ENCODE results near the gene LIN9. TPM values are rescaled to one million over a fixed set of nuclear protein-coding genes. Genes with fewer than 3 reads are reported as not detected.

Gene LIN9
- total RNA-seq, 1 donor from 2014 or later = 0.43 TPM

DNA sequence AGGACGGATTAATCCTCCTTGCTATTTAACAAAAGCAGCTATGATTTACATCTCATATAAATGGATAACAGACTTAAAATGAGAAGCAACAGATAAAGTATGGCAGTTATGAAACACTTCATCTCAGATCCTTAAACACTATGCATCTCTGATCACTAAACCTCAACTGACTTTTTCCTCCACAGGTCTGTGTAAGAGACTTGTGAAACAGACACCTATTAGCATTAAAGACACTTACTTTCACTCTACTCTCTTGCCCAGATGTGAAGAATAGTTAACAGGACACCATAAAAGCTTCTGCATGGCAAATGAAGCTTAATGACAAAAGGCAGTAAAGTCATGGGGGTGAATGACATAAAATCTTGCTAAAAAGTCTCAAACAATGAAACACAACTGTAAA is 6.2 kb downstream of the LIN9 start:
- Histone ChIP-seq H3K4me1 (no peaks in the 10 kb centered on the region), H3K4me3 (no peak overlapping the region), H3K36me3 (no peaks in the 10 kb centered on the region), H3K9me3 (no peaks in the 10 kb centered on the region), H3K27me3 (no peaks in the 10 kb centered on the region), H3K27ac (no peak overlapping the region)
- intact Hi-C loops (cut with DNase I) = no loop called here
- TF ChIP-seq, protein P1, sequence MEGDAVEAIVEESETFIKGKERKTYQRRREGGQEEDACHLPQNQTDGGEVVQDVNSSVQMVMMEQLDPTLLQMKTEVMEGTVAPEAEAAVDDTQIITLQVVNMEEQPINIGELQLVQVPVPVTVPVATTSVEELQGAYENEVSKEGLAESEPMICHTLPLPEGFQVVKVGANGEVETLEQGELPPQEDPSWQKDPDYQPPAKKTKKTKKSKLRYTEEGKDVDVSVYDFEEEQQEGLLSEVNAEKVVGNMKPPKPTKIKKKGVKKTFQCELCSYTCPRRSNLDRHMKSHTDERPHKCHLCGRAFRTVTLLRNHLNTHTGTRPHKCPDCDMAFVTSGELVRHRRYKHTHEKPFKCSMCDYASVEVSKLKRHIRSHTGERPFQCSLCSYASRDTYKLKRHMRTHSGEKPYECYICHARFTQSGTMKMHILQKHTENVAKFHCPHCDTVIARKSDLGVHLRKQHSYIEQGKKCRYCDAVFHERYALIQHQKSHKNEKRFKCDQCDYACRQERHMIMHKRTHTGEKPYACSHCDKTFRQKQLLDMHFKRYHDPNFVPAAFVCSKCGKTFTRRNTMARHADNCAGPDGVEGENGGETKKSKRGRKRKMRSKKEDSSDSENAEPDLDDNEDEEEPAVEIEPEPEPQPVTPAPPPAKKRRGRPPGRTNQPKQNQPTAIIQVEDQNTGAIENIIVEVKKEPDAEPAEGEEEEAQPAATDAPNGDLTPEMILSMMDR (IDR thresholded peaks at IDR 0.05) = no peak
- DNase-seq (ENCODE audit: low spot score in 2 of 2) = no peak

DNA sequence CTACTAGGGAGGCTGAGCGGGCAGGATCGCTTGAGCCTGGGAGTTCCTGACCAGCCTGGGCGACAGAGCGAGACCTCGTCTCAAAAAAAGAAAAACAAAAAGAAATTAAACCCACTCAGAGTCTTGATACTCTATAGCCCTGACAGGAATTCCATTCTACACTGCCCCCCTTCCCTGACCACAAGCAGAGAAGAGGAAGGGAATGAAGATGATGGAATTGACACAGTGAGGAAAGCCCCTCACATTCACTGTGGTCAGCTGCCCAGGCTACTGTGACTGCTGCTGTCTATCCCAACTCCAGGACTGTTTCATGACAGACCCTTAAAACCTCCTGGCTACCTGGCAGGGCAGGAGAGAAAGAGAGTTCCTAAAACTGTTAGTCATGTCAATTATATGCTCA is 12.1 kb downstream of the LIN9 start:
- Histone ChIP-seq H3K9me3 (no peaks in the 10 kb centered on the region), H3K27me3 (no peaks in the 10 kb centered on the region), H3K27ac (no peak overlapping the region), H3K36me3 (no peaks in the 10 kb centered on the region), H3K4me3 (no peak overlapping the region), H3K4me1 (no peaks in the 10 kb centered on the region)
- intact Hi-C loops (cut with DNase I) = no loop called here
- no peak for DNase-seq (ENCODE audit: low spot score in 2 of 2)
- TF ChIP-seq, protein P1 (IDR thresholded peaks at IDR 0.05) = no peak

DNA sequence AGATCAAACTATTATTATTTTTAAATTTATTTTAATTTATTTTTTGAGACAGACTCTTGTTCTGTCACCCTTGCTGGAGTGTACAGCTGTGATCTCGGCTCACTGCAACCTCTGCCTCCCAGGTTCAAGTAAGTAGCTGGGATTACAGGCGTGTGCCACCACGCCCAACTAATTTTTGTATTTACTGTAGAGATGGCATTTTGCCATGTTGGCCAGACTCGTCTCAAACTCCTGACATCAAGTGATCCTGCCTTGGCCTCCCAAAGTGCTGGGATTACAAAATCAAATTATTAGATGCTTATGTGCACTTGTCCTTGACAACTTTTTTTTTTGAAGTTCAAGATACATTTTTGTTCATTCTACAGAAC is 15.4 kb downstream of the LIN9 start:
- intact Hi-C loops (cut with DNase I) = no loop called here
- no peaks in the 10 kb centered on the region for H3K27me3 ChIP-seq
- no peak overlapping the region for H3K27ac ChIP-seq
- H3K36me3 ChIP-seq = no peaks in the 10 kb centered on the region
- H3K4me3 ChIP-seq = no peak overlapping the region
- no peaks in the 10 kb centered on the region for H3K4me1 ChIP-seq
- no peaks in the 10 kb centered on the region for H3K9me3 ChIP-seq
- TF ChIP-seq, protein P1 (IDR thresholded peaks at IDR 0.05) = no peak
- DNase-seq (ENCODE audit: low spot score in 2 of 2) = no peak

DNA sequence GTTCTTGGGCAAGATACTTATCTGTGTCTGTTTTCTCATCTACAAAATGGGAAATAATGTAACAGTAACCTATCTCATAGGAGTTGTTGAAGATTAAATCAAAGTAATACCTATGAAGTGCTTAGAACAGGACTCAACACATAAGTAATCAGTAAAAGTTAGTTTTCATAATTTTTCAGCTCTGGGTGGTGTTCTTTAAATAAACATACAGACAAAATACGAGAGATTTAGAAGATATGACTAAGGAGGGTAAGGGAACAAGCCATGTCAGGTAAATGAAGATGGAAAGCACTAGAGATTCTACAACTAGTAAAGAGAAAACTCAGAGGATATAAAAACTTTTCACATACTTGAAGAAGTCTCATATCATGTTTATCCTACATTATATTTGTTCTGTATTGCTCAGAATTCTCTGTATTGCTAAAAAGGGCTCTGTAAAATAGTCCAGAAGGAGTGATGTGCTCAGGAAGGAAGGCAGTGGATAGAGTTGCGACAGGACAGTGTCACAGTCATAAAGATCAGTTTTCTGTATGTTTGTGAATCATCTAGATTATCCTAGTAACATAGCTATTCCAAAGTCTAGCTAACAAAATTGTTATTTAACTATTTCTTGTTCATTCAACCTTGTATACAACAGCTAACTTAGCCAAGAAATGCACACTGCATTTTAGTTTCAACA is 16.0 kb downstream of the LIN9 start:
- intact Hi-C loops (cut with DNase I) = no loop called here
- Histone ChIP-seq H3K27me3 (no peaks in the 10 kb centered on the region), H3K4me3 (no peak overlapping the region), H3K27ac (no peak overlapping the region), H3K4me1 (no peaks in the 10 kb centered on the region), H3K36me3 (no peaks in the 10 kb centered on the region), H3K9me3 (no peaks in the 10 kb centered on the region)
- DNase-seq (ENCODE audit: low spot score in 2 of 2) = no peak
- TF ChIP-seq, protein P1 (IDR thresholded peaks at IDR 0.05) = no peak

DNA sequence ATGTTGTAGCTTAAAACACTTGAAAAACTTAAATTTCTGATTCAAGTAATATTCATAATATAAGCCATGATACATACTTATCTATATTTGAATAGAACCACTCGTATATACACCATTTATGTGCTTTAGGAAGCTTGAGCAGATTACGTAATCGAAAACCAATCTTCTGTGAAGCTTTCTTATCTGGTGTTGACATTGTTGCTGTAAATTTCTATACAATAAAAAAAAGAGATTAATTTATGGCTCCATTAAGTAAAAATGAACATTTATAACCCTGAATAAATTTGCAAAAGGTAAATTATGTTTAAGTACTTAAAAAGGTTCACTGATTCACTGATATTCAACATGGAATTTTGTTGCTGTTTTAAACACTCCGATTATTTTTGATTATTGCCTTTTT is 21.4 kb downstream of the LIN9 start:
- intact Hi-C loops (cut with DNase I) = no loop called here
- no peaks in the 10 kb centered on the region for H3K4me1 ChIP-seq
- no peak overlapping the region for H3K27ac ChIP-seq
- TF ChIP-seq, protein P1 (IDR thresholded peaks at IDR 0.05) = no peak
- H3K4me3 ChIP-seq = no peak overlapping the region
- H3K27me3 ChIP-seq = no peaks in the 10 kb centered on the region
- no peaks in the 10 kb centered on the region for H3K9me3 ChIP-seq
- H3K36me3 ChIP-seq = peaks cover 0 to 3% of the 10 kb centered on the region in 2 donors
- no peak for DNase-seq (ENCODE audit: low spot score in 2 of 2)

DNA sequence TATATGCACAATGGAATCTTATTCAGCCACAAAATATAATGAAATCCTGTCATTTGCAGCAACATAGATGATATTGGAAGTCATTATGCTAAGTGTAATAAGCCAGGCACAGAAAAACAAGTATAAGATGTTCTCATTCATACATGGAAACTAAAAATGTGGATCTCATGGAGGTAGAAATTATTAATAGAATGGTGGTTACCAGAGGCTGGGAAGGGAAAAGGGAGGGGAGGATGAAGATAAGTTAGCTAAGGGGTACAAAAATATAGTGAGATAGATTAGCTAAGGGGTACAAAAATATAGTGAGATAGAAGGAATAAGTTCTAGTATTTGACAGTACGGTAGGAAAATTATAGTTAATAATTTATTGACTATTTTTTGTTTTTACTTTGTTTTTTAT is 27.9 kb downstream of the LIN9 start:
- DNase-seq (ENCODE audit: low spot score in 2 of 2) = no peak
- no peaks in the 10 kb centered on the region for H3K4me1 ChIP-seq
- peaks cover 0 to 3% of the 10 kb centered on the region in 2 donors for H3K36me3 ChIP-seq
- H3K9me3 ChIP-seq = no peaks in the 10 kb centered on the region
- intact Hi-C loops (cut with DNase I) = no loop called here
- TF ChIP-seq, protein P1 (IDR thresholded peaks at IDR 0.05) = no peak
- no peak overlapping the region for H3K4me3 ChIP-seq
- H3K27me3 ChIP-seq = no peaks in the 10 kb centered on the region
- H3K27ac ChIP-seq = no peak overlapping the region
